A549 (cell line): ENCODE measurements around the gene BMX. TPM values are rescaled to one million over a fixed set of nuclear protein-coding genes. Genes with fewer than 3 reads are reported as not detected.

ENCODE experiments used
- ATAC-seq, 2 experiments: fragments of 200-7000 bp in 1 of 2; fragments of >200 bp in 1 of 2; cut with Nextera tagmentation in 1 of 2; cut with Tn5 transposase in 1 of 2; 3 replicates each; pipeline versions ENCODE4 v1.8.0 to v1.9.1; 2018 to 2020; ENCODE audit warnings: mild to moderate bottlenecking in 1 of 2, moderate library complexity in 1 of 2
- CTCF ChIA-PET: fragments of 300-600 bp; sonication (Branson Sonifier 250); formaldehyde crosslinking; extraction: SDS; loops from one replicate; lab custom pipeline; 2021; ENCODE audit warnings: antibody characterized with exemption, inconsistent platforms; lab: Yijun Ruan, JAX
- POLR2A ChIA-PET: fragments of 350-600 bp; formaldehyde crosslinking; extraction: SDS; loops from one replicate; lab custom pipeline; 2021; ENCODE audit warnings: antibody characterized with exemption, inconsistent platforms; lab: Yijun Ruan, JAX
- DNase-seq, 2 experiments: peaks; one replicate each; pipeline versions ENCODE4 v3.0.0 to v3.0.0-alpha.2; 2011 to 2016; ENCODE audit warnings: low read depth in 1 of 2, low spot score in 1 of 2
- FAIRE-seq: peaks from 2 replicates; lab custom pipeline; 2011; peaks lifted over from hg19 to GRCh38; lab: Jason Lieb, UNC
- H3K27ac ChIP-seq, 2 experiments: fragments of >200 bp; sonication (Bioruptor Twin); formaldehyde crosslinking; 3 replicates each; pipeline ENCODE4 v1.5.1; 2016 to 2017
- H3K4me1 ChIP-seq: fragments of >200 bp; sonication (Bioruptor Twin); formaldehyde crosslinking; 3 replicates; pipeline ENCODE4 v1.6.1; 2016
- H3K4me2 ChIP-seq: fragments of >200 bp; sonication (Bioruptor Twin); formaldehyde crosslinking; 3 replicates; pipeline ENCODE4 v1.6.1; 2016
- H3K4me3 ChIP-seq: fragments of >200 bp; sonication (Bioruptor Twin); formaldehyde crosslinking; 3 replicates; pipeline ENCODE4 v1.5.1; 2016
- H3K9me3 ChIP-seq: fragments of >200 bp; sonication (Bioruptor Twin); formaldehyde crosslinking; 3 replicates; pipeline ENCODE4 v1.6.1; 2016
- BHLHE40 ChIP-seq: IDR thresholded peaks from 2 replicates; pipeline ENCODE4 v1.6.1; 2012; ENCODE audit warnings: low read depth, low read length, inconsistent platforms
- CBX2 ChIP-seq: fragments of 200-600 bp; sonication (generic); IDR thresholded peaks from 2 replicates; pipeline ENCODE4 v1.6.1; 2016; ENCODE audit warnings: low read depth, mild to moderate bottlenecking, borderline replicate concordance
- CBX8 ChIP-seq: fragments of 200-600 bp; sonication (generic); IDR thresholded peaks from 2 replicates; pipeline ENCODE4 v1.6.1; 2016
- CEBPB ChIP-seq, 2 experiments: fragments of >200 bp in 1 of 2; sonication (Bioruptor Twin) in 1 of 2; formaldehyde crosslinking in 1 of 2; IDR thresholded peaks; 2 replicates each; pipeline ENCODE4 v1.6.1; 2012 to 2016
- CHD4 ChIP-seq: fragments of 200-600 bp; sonication (generic); IDR thresholded peaks from 2 replicates; pipeline ENCODE4 v1.6.1; 2016; ENCODE audit warnings: antibody characterized with exemption, mild to moderate bottlenecking, borderline replicate concordance
- CTCF ChIP-seq: fragments of >200 bp; sonication (Bioruptor Twin); formaldehyde crosslinking; IDR thresholded peaks from 3 replicates; pipeline ENCODE4 v1.5.1; 2016
- E2F6 ChIP-seq: IDR thresholded peaks from 2 replicates; pipeline ENCODE4 v1.6.1; 2012; ENCODE audit warnings: low read depth, borderline replicate concordance
- EHF ChIP-seq: fragments of 250-450 bp; sonication (Bioruptor Pico); IDR thresholded peaks from 2 replicates; pipeline ENCODE4 v1.5.0; 2020; ENCODE audit warnings: mild to moderate bottlenecking
- ELK1 ChIP-seq: fragments of 150-350 bp; IDR thresholded peaks from 2 replicates; pipeline ENCODE4 v1.6.1; 2014; ENCODE audit warnings: low read depth, mild to moderate bottlenecking, low read length
- EP300 ChIP-seq, 2 experiments: fragments of >200 bp; sonication (Bioruptor Twin); formaldehyde crosslinking; IDR thresholded peaks; 2 replicates in 1 of 2; 3 replicates in 1 of 2; pipeline ENCODE4 v1.6.1; 2016 to 2017
- FOSL2 ChIP-seq, 2 experiments: fragments of 450-650 bp in 1 of 2; fragments of >200 bp in 1 of 2; sonication (Bioruptor Twin) in 1 of 2; formaldehyde crosslinking; IDR thresholded peaks; 2 replicates each; pipeline versions ENCODE4 v1.5.0 to v1.6.1; 2016 to 2020; ENCODE audit warnings: mild to moderate bottlenecking in 1 of 2, moderate library complexity in 1 of 2
- FOXS1 ChIP-seq: fragments of 250-450 bp; sonication (Bioruptor Pico); IDR thresholded peaks from 2 replicates; pipeline ENCODE4 v1.5.0; 2020; ENCODE audit warnings: mild to moderate bottlenecking, moderate library complexity
- GATA3 ChIP-seq: IDR thresholded peaks from 2 replicates; pipeline ENCODE4 v1.6.1; 2012; ENCODE audit warnings: borderline replicate concordance
- HOXB13 ChIP-seq: fragments of 250-450 bp; sonication (Bioruptor Pico); IDR thresholded peaks from 2 replicates; pipeline ENCODE4 v1.5.0; 2020; ENCODE audit warnings: low read depth, mild to moderate bottlenecking, moderate library complexity
- KDM1A ChIP-seq: fragments of 200-600 bp; sonication (generic); IDR thresholded peaks from 2 replicates; pipeline ENCODE4 v1.6.1; 2016; ENCODE audit warnings: low read depth, mild to moderate bottlenecking
- KDM5A ChIP-seq: fragments of 200-600 bp; sonication (generic); IDR thresholded peaks from 2 replicates; pipeline ENCODE4 v1.6.1; 2016; ENCODE audit warnings: antibody characterized with exemption, mild to moderate bottlenecking
- MAFK ChIP-seq: fragments of 450-650 bp; IDR thresholded peaks from 2 replicates; pipeline ENCODE4 v1.6.1; 2014; ENCODE audit not compliant: partially characterized antibody
- MAX ChIP-seq: IDR thresholded peaks from 2 replicates; pipeline ENCODE4 v1.6.1; 2012
- MAZ ChIP-seq: fragments of 150-350 bp; IDR thresholded peaks from 2 replicates; pipeline ENCODE4 v1.6.1; 2014; ENCODE audit warnings: antibody characterized with exemption, low read depth, low read length, borderline replicate concordance
- MYC ChIP-seq: IDR thresholded peaks from 2 replicates; pipeline ENCODE4 v1.6.1; 2012; ENCODE audit warnings: mild to moderate bottlenecking, inconsistent platforms, low read length, improper control_type of control experiment, borderline replicate concordance
- NPAS2 ChIP-seq: fragments of 250-450 bp; sonication (Bioruptor Pico); IDR thresholded peaks from 2 replicates; pipeline ENCODE4 v1.8.0; 2022; ENCODE audit warnings: mild to moderate bottlenecking, moderate library complexity, borderline replicate concordance
- NR3C1 ChIP-seq: fragments of >200 bp; sonication (Bioruptor Twin); formaldehyde crosslinking; IDR thresholded peaks from 3 replicates; pipeline ENCODE4 v1.6.1; 2017
- PBX3 ChIP-seq: IDR thresholded peaks from 2 replicates; pipeline ENCODE4 v1.6.1; 2012
- PHF8 ChIP-seq: fragments of 200-600 bp; sonication (generic); IDR thresholded peaks from 2 replicates; pipeline ENCODE4 v1.6.1; 2016; ENCODE audit warnings: low read depth, mild to moderate bottlenecking, antibody characterized with exemption, moderate library complexity, borderline replicate concordance
- RAD21 ChIP-seq, 2 experiments: fragments of >200 bp in 1 of 2; sonication (Bioruptor Twin) in 1 of 2; formaldehyde crosslinking in 1 of 2; IDR thresholded peaks in 1 of 2; conservative IDR thresholded peaks in 1 of 2; 2 replicates in 1 of 2; 3 replicates in 1 of 2; pipeline ENCODE4 v1.6.1; 2012 to 2018; ENCODE audit warnings: inconsistent platforms in 1 of 2
- RARB ChIP-seq: fragments of 250-450 bp; sonication (Bioruptor Pico); IDR thresholded peaks from 2 replicates; pipeline ENCODE4 v1.8.0; 2021; ENCODE audit warnings: mild to moderate bottlenecking, moderate library complexity
- RFX5 ChIP-seq: fragments of 450-650 bp; IDR thresholded peaks from 2 replicates; pipeline ENCODE4 v1.7.1; 2014; ENCODE audit warnings: antibody characterized with exemption, mild to moderate bottlenecking, moderate library complexity
- SMC3 ChIP-seq: fragments of >200 bp; sonication (Bioruptor Twin); formaldehyde crosslinking; IDR thresholded peaks from 3 replicates; pipeline ENCODE4 v1.6.1; 2018; ENCODE audit warnings: inconsistent platforms
- TFCP2L1 ChIP-seq: fragments of 250-450 bp; sonication (Bioruptor Pico); IDR thresholded peaks from 2 replicates; pipeline ENCODE4 v1.5.0; 2021; ENCODE audit warnings: mild to moderate bottlenecking
- TP53 ChIP-seq: fragments of 250-450 bp; sonication (Bioruptor Pico); IDR thresholded peaks from 2 replicates; pipeline ENCODE4 v1.5.0; 2021; ENCODE audit warnings: mild to moderate bottlenecking, moderate library complexity
- ZSCAN20 ChIP-seq: fragments of 250-450 bp; sonication (Bioruptor Pico); IDR thresholded peaks from 2 replicates; pipeline ENCODE4 v1.8.0; 2022; ENCODE audit warnings: mild to moderate bottlenecking, moderate library complexity
- WGBS: methylation state at CpG from one replicate; pipeline ENCODE4 v1.1.6; 2017; ENCODE audit errors: missing lambda C conversion rate; 5-methylcytosine and 5-hydroxymethylcytosine counted together
- polyA plus RNA-seq, 4 experiments: library from polyadenylated mRNA; depleted of rRNA in 3 of 4; stranded (reverse); fragments of >200 nt; fragmentation: RNase III in 1 of 4; extraction: RNeasy Plus Mini Kit Qiagen cat#74134 plus additional on column Dnase treatment in 1 of 4; gene quantifications; 2 replicates in 3 of 4; 3 replicates in 1 of 4; pipeline ENCODE4 v1.2.3, GENCODE V29; 2011 to 2017

The BMX gene
- polyA plus RNA-seq, 2 of the 4 experiments (the other 2 are of a cell fraction) = not detected

GRCh38 chrX:15493118-15493962, 7.3 kb upstream of the BMX start, which contains the start of gene PIR (continued):
- TF ChIP-seq RFX5 (no peak), KDM5A (no peak), HOXB13 (CRISPR knock-in tag) (peak; percentile 58; the same call in 1 of the 2 replicates), CTCF (peak; percentile 52), ELK1 (no peak), EHF (CRISPR knock-in tag) (no peak), RAD21 (conservative IDR thresholded peaks at IDR 0.05 in 1 of 2, IDR thresholded peaks at IDR 0.05 in 1 of 2) (no peak), SMC3 (peak; percentile 39; the same call in 1 of the 3 replicates), MYC (no peak), BHLHE40 (no peak), NPAS2 (CRISPR knock-in tag) (no peak), FOSL2 (IDR thresholded peaks at IDR 0.05) (no peak), FOSL2 (CRISPR knock-in tag; IDR thresholded peaks at IDR 0.05) (peak; percentile 70), GATA3 (no peak), EP300 (IDR thresholded peaks at IDR 0.05) (no peak), CHD4 (no peak), CBX2 (no peak), RARB (CRISPR knock-in tag) (no peak), MAZ (no peak; the same call in 1 of the 2 replicates), MAX (peak; percentile 46), KDM1A (no peak)
- TF ChIP-seq, all 56 proteins: peak for 10

- H3K4me1 ChIP-seq = peaks cover 17% of the 10 kb centered on the region
- H3K9me3 ChIP-seq = no peaks in the 10 kb centered on the region
- H3K27ac ChIP-seq = no peak overlapping the region
- CTCF ChIA-PET = interaction anchor here (0.7 kb wide), 1 partner anchor 370 kb away, joined by 5 read pairs; no protein-coding TSS in a partner anchor
- no peak for ATAC-seq
- 75% methylated on average over 4 of the region's 4 CpGs for WGBS
- no peak for DNase-seq
- FAIRE-seq = no peak
- no peak overlapping the region for H3K4me2 ChIP-seq
- POLR2A ChIA-PET = no interaction called here
- H3K4me3 ChIP-seq = no peak overlapping the region
- no peak for TF ChIP-seq NR3C1
- TF ChIP-seq ZSCAN20 = no peak
- TF ChIP-seq MAFK = no peak
- TF ChIP-seq FOXS1 (CRISPR knock-in tag) = no peak
- no peak for TF ChIP-seq CBX8
- no peak for TF ChIP-seq TP53 (CRISPR knock-in tag)
- TF ChIP-seq EHF (CRISPR knock-in tag) = no peak
- no peak for TF ChIP-seq RARB (CRISPR knock-in tag)
- no peak for TF ChIP-seq E2F6
- TF ChIP-seq TFCP2L1 (CRISPR knock-in tag) = no peak
- TF ChIP-seq CTCF = no peak
- no peak for TF ChIP-seq CBX2
- no peak for TF ChIP-seq EP300 (IDR thresholded peaks at IDR 0.05)
- no peak for TF ChIP-seq PHF8
- TF ChIP-seq PBX3 = no peak
- TF ChIP-seq CEBPB (IDR thresholded peaks at IDR 0.05) = no peak
Observed at GRCh38 chrX:15495801-15496200, 4.8 kb upstream of the BMX start.
